Activated naive CD4-positive, alpha-beta T cell treated with anti-CD3 and anti-CD28 coated beads for 36 hours (primary cell): ENCODE measurements around the gene AP3B1. TPM values are rescaled to one million over a fixed set of nuclear protein-coding genes. Genes with fewer than 3 reads are reported as not detected.

Experiments used
- CTCF ChIA-PET: fragments of 350-600 bp; sonication (Branson Sonifier 250); formaldehyde crosslinking; loops from one replicate; lab custom pipeline; 2021; ENCODE audit warnings: antibody characterized with exemption; lab: Charles Lee
- DNase-seq: peaks from one replicate; pipeline ENCODE4 v3.0.0-alpha.2; 2020
- H3K27ac Mint-ChIP-seq: one replicate; pipeline ENCODE4 v1.8.0; 2021; ENCODE audit warnings: mild to moderate bottlenecking, mixed read lengths
- H3K27me3 Mint-ChIP-seq: one replicate; pipeline ENCODE4 v1.8.0; 2021; ENCODE audit warnings: low read depth, mixed read lengths
- H3K36me3 Mint-ChIP-seq: one replicate; pipeline ENCODE4 v1.8.0; 2021; ENCODE audit warnings: low read depth, mixed read lengths
- H3K4me1 Mint-ChIP-seq: one replicate; pipeline ENCODE4 v1.8.0; 2021; ENCODE audit warnings: low read depth, mixed read lengths
- H3K4me3 Mint-ChIP-seq: one replicate; pipeline ENCODE4 v1.8.0; 2021; ENCODE audit warnings: mild to moderate bottlenecking, moderate library complexity, mixed read lengths
- H3K9me3 Mint-ChIP-seq: one replicate; pipeline ENCODE4 v1.8.0; 2021; ENCODE audit warnings: mixed read lengths
- intact Hi-C: fragments of 100-400 bp; cut with micrococcal nuclease; formaldehyde crosslinking; loops from one replicate; pipeline ENCODE4 v1.15.1; 2023
- total RNA-seq, 2 experiments: library from RNA; stranded (reverse); gene quantifications; one replicate each; pipeline ENCODE4 v1.2.3, GENCODE V29; 2021

The AP3B1 gene
- total RNA-seq, 2 experiments from 2014 or later = 29.9 to 33.0 TPM

DNA sequence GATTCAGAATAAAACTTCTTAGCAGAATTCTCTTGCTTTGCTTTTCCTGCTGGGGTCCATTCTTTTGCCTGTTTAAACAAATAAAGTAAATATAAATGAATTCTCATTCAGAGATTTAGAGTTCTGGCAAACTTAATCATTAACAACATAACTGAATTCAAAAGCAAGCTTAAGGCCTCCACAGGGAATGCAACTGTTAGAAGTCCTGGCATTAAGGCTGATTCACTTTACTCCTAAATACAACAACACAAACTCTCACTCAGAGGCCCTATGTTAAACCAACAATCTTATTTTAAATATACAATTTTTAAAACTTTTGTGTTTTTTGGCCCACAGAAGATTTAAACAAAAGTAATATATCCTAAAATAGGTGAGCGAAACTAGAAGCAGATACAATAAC is 178.3 kb downstream of the AP3B1 start:
- Mint-ChIP-seq H3K9me3 (no peaks in the 10 kb centered on the region), H3K27ac (no peak overlapping the region), H3K36me3 (peaks cover 33% of the 10 kb centered on the region), H3K4me1 (no peaks in the 10 kb centered on the region), H3K4me3 (no peak overlapping the region), H3K27me3 (no peaks in the 10 kb centered on the region)
- CTCF ChIA-PET = no interaction called here
- DNase-seq = no peak
- intact Hi-C loops = no loop called here

DNA sequence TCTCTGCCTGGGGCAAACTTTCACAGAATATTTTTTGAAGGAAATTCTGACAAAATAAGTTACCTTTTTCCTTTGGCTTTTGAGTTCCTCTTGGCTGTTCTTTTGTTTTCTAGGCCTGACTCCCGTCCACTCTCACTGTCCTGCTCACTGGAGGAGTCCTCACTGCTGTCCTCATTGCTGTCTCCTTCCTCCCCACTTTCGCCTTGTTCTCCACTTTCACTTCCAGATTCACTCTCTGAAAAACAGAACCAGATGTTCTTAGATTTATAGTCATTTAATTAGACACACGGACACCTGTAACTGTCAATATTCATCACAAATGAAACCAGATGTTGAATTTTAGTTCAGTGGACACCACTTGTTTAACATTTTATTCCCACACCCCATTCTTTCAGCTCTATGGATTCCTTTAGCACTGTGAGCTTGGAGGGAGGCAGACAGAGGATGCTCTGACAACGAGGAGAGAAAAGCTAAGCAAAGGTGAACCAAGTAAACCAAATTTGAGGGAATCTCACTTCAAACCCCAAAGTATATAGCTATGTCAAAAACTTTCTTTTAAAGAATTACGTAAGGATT is 180.7 kb downstream of the AP3B1 start:
- CTCF ChIA-PET = no interaction called here
- H3K36me3 Mint-ChIP-seq = peaks cover 20% of the 10 kb centered on the region
- no peak overlapping the region for H3K27ac Mint-ChIP-seq
- H3K4me1 Mint-ChIP-seq = no peaks in the 10 kb centered on the region
- H3K9me3 Mint-ChIP-seq = no peaks in the 10 kb centered on the region
- no peak for DNase-seq
- intact Hi-C loops = no loop called here
- no peaks in the 10 kb centered on the region for H3K27me3 Mint-ChIP-seq
- H3K4me3 Mint-ChIP-seq = no peak overlapping the region

DNA sequence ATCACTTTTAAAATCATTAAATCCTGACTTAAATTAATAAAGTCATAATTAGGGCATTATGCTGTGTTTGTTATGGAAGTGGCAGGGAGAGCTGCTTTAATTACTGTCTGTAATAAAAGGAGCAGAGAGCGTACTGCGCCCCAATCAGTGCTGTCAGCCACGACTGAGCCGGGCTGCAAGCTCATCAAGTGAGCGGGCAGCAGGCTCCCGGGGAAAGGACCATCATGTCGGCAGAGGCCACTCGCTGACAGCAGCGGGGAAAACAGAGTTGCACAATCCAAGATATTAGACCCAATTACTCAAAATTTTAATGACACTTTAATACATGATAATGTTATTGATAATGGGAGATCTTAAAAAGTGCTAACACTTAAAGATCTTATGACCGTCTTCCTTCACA is 181.6 kb downstream of the AP3B1 start:
- DNase-seq = no peak
- Mint-ChIP-seq H3K36me3 (peaks cover 19% of the 10 kb centered on the region), H3K4me1 (no peaks in the 10 kb centered on the region), H3K9me3 (no peaks in the 10 kb centered on the region), H3K4me3 (no peak overlapping the region), H3K27ac (no peak overlapping the region), H3K27me3 (no peaks in the 10 kb centered on the region)
- CTCF ChIA-PET = no interaction called here
- intact Hi-C loops = no loop called here

- DNase-seq = no peak
- Mint-ChIP-seq H3K4me3 (no peak overlapping the region), H3K4me1 (no peaks in the 10 kb centered on the region), H3K27ac (no peak overlapping the region), H3K27me3 (no peaks in the 10 kb centered on the region), H3K9me3 (no peaks in the 10 kb centered on the region), H3K36me3 (peaks cover 26% of the 10 kb centered on the region)
- intact Hi-C loops = no loop called here
- CTCF ChIA-PET = no interaction called here
These were observed 184.6 kb downstream of the AP3B1 start for GRCh38 chr5:78109891-78110324.

DNA sequence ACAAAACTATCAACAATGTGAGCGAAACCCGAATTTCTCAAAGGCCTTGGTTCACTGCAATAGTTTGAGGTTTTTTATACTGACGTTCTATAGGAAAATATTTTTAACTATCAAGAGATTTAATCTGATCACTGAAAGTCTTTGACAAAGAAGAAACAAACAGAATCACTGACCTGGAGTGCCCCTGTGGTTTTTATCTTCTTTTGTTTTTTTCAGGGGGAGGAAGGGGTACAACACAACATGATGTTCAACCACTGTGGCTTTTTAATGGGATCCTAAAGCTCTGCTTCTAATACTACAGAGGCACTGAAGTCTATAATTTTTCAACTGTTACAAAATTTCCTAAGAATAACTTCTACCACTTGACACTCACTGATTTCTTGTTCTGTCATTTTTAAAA is 185.9 kb downstream of the AP3B1 start:
- no peak for DNase-seq
- Mint-ChIP-seq H3K4me1 (no peaks in the 10 kb centered on the region), H3K9me3 (no peaks in the 10 kb centered on the region), H3K36me3 (peaks cover 20% of the 10 kb centered on the region), H3K27me3 (no peaks in the 10 kb centered on the region), H3K27ac (no peak overlapping the region), H3K4me3 (no peak overlapping the region)
- CTCF ChIA-PET = no interaction called here
- intact Hi-C loops = no loop called here

DNA sequence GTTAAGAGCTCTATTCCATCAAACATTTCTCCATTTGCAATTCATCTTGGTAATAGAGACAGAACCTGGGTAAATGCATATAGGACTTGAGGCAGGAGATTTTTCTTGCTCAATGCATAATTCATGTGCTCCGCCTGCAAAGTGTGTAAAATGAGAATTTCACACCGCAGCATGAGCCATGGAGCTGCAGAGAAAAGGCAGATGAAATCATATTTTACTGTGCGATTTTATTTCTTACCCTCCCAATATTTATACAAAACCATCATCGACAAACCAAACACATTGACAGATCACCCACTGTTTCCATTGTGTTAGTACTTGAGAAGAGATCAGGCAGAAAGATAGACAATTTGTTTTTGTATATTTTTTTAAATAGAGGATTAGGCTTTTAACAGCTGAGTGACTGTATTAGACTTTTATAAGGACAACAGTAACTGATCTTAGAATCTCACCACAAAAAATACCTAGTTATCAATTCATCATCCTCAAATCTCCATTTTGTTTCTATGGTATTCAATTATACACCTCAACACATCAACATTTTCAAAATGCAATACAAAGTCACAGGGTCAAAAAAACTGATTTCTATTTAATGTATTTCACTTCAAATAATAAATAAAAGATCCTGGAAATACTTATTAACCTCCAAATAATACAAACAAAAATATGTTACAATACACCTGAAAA is 191.1 kb downstream of the AP3B1 start:
- Mint-ChIP-seq H3K4me3 (no peak overlapping the region), H3K9me3 (no peaks in the 10 kb centered on the region), H3K36me3 (peaks cover 32% of the 10 kb centered on the region), H3K4me1 (no peaks in the 10 kb centered on the region), H3K27me3 (no peaks in the 10 kb centered on the region), H3K27ac (no peak overlapping the region)
- CTCF ChIA-PET = interaction anchor here (0.6 kb wide), 1 partner anchor 76 kb away, joined by 3 read pairs; no protein-coding TSS in a partner anchor
- no peak for DNase-seq
- intact Hi-C loops = no loop called here

GRCh38 chr5:78102500-78102899 is 192.0 kb downstream of the AP3B1 start:
- Mint-ChIP-seq H3K36me3 (peaks cover 31% of the 10 kb centered on the region), H3K27ac (no peak overlapping the region), H3K4me1 (no peaks in the 10 kb centered on the region), H3K9me3 (no peaks in the 10 kb centered on the region), H3K27me3 (no peaks in the 10 kb centered on the region), H3K4me3 (no peak overlapping the region)
- CTCF ChIA-PET = interaction anchor here (0.6 kb wide), 1 partner anchor 75 kb away, joined by 3 read pairs; no protein-coding TSS in a partner anchor
- intact Hi-C loops = no loop called here
- no peak for DNase-seq

DNA sequence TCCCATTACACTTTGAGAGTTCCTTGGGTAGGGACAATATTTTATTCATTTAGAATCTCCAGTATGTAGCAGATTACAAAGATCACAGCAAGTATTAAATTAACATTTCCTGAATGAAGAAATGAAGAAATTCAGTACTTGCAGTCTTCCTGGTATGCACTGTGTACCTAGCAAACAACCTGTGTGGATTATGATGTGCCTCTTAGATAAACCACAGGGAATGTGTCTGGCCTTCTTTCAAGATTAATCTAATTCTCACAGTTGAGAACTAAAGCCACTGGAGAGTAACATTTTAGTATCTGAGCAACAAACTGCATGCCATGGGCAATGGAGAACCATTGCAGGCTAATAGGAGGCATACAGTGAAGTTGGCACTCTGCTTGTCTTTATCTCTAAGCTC is 199.4 kb downstream of the AP3B1 start:
- DNase-seq = no peak
- H3K36me3 Mint-ChIP-seq = peaks cover 47% of the 10 kb centered on the region
- CTCF ChIA-PET = no interaction called here
- H3K9me3 Mint-ChIP-seq = no peaks in the 10 kb centered on the region
- no peaks in the 10 kb centered on the region for H3K4me1 Mint-ChIP-seq
- intact Hi-C loops = no loop called here
- no peak overlapping the region for H3K4me3 Mint-ChIP-seq
- H3K27ac Mint-ChIP-seq = no peak overlapping the region
- H3K27me3 Mint-ChIP-seq = no peaks in the 10 kb centered on the region

GRCh38 chr5:78090002-78090401 is 204.5 kb downstream of the AP3B1 start:
- Mint-ChIP-seq H3K27me3 (no peaks in the 10 kb centered on the region), H3K4me3 (no peak overlapping the region), H3K4me1 (no peaks in the 10 kb centered on the region), H3K27ac (no peak overlapping the region), H3K9me3 (no peaks in the 10 kb centered on the region), H3K36me3 (peaks cover 30% of the 10 kb centered on the region)
- CTCF ChIA-PET = no interaction called here
- no peak for DNase-seq
- intact Hi-C loops = no loop called here

GRCh38 chr5:78078858-78079257 is 215.6 kb downstream of the AP3B1 start:
- H3K4me3 Mint-ChIP-seq = no peak overlapping the region
- intact Hi-C loops = no loop called here
- CTCF ChIA-PET = no interaction called here
- no peaks in the 10 kb centered on the region for H3K4me1 Mint-ChIP-seq
- H3K9me3 Mint-ChIP-seq = no peaks in the 10 kb centered on the region
- peaks cover 25% of the 10 kb centered on the region for H3K36me3 Mint-ChIP-seq
- no peaks in the 10 kb centered on the region for H3K27me3 Mint-ChIP-seq
- DNase-seq = no peak
- H3K27ac Mint-ChIP-seq = no peak overlapping the region

DNA sequence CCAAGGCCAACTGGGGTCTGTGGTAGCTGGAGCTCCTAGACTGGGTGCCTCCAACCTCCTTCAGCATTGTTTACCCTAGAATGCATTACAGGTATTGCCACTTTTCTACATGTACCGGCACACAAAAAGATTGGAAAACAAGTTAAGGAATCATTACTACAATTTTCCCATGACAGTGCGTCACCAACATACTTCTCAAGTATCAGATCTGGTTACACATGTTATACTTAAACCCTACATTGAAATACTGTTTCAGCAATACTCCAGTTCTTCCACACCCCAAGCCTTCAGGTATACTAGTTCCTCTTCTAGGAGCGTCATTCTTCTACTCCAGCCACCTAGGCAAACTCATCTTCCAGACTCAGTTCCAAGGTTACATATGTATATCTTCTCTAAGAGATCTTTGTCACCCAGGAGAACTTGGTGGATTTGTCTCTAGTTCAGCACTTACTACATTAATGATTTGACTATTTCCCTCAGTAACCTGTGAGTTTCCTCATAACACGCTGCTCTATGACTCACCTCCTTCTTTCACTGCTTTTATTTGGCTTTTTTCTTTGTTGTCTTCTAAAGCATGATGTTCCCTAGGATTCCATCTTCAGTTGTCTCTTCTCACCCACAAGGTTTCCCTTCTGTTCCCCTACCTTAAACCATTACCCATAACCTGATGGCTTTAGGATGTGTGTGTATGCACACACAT is 217.0 kb downstream of the AP3B1 start:
- Mint-ChIP-seq H3K36me3 (peaks cover 25% of the 10 kb centered on the region), H3K9me3 (peaks cover 2% of the 10 kb centered on the region), H3K27me3 (no peaks in the 10 kb centered on the region), H3K4me1 (no peaks in the 10 kb centered on the region), H3K4me3 (no peak overlapping the region), H3K27ac (no peak overlapping the region)
- DNase-seq = no peak
- intact Hi-C loops = no loop called here
- CTCF ChIA-PET = interaction anchor here (1.2 kb wide), 1 partner anchor 51 kb away, joined by 3 read pairs; no protein-coding TSS in a partner anchor

GRCh38 chr5:78076351-78076750 is 218.1 kb downstream of the AP3B1 start:
- DNase-seq = no peak
- H3K36me3 Mint-ChIP-seq = peaks cover 25% of the 10 kb centered on the region
- no peak overlapping the region for H3K27ac Mint-ChIP-seq
- no peaks in the 10 kb centered on the region for H3K27me3 Mint-ChIP-seq
- intact Hi-C loops = no loop called here
- CTCF ChIA-PET = interaction anchor here (1.2 kb wide), 1 partner anchor 52 kb away, joined by 3 read pairs; no protein-coding TSS in a partner anchor
- no peaks in the 10 kb centered on the region for H3K4me1 Mint-ChIP-seq
- H3K4me3 Mint-ChIP-seq = no peak overlapping the region
- H3K9me3 Mint-ChIP-seq = peaks cover 4% of the 10 kb centered on the region
